DND-41 (cell line): ENCODE measurements around the gene CCDC70.
A peak's percentile ranks its signal among the peaks of the same experiment; 100 is the strongest.

ENCODE experiments used
- ATAC-seq: fragments of 200-7000 bp; cut with Tn5 transposase; 3 replicates; pipeline ENCODE4 v1.9.1; 2021; ENCODE audit warnings: low read depth; ENCODE audit not compliant: insufficient read depth
- DNase-seq: peaks from one replicate; pipeline ENCODE4 v3.0.0-alpha.2; 2020
- H2AFZ ChIP-seq: 2 replicates; pipeline ENCODE4 v1.6.0; 2012; ENCODE audit warnings: low read depth, low read length
- H3K27ac ChIP-seq: 2 replicates; pipeline ENCODE4 v1.5.1; 2012; ENCODE audit warnings: low read length, inconsistent platforms
- H3K27me3 ChIP-seq: fragments of 200-600 bp; sonication (generic); 2 replicates; pipeline ENCODE4 v1.6.0; 2012; ENCODE audit warnings: low read length, mild to moderate bottlenecking, inconsistent platforms; ENCODE audit not compliant: insufficient read depth, poor library complexity
- H3K36me3 ChIP-seq: 2 replicates; pipeline ENCODE4 v1.5.1; 2012; ENCODE audit warnings: low read length, inconsistent platforms; ENCODE audit not compliant: insufficient read depth
- H3K4me1 ChIP-seq: 2 replicates; pipeline ENCODE4 v1.5.1; 2012; ENCODE audit warnings: mild to moderate bottlenecking, low read length; ENCODE audit not compliant: insufficient read depth
- H3K4me2 ChIP-seq: 2 replicates; pipeline ENCODE4 v1.6.0; 2012; ENCODE audit warnings: mild to moderate bottlenecking, moderate library complexity, low read length, inconsistent platforms; ENCODE audit not compliant: insufficient read depth
- H3K4me3 ChIP-seq, 2 experiments: fragments of 200-600 bp in 1 of 2; shearing (Covaris generic) in 1 of 2; 2 replicates each; pipeline ENCODE4 v1.5.1; 2012 to 2016; ENCODE audit warnings: inconsistent platforms in 2 of 2, low read length in 2 of 2, mild to moderate bottlenecking in 2 of 2, low read depth in 1 of 2, moderate library complexity in 1 of 2
- H3K79me2 ChIP-seq: 2 replicates; pipeline ENCODE4 v1.6.0; 2012; ENCODE audit warnings: low read length, inconsistent platforms; ENCODE audit not compliant: insufficient read depth
- H3K9ac ChIP-seq: 2 replicates; pipeline ENCODE4 v1.6.0; 2012; ENCODE audit warnings: low read depth, mild to moderate bottlenecking, inconsistent platforms, low read length, moderate library complexity
- H3K9me3 ChIP-seq: 2 replicates; pipeline ENCODE4 v1.5.1; 2012; ENCODE audit warnings: low read length, moderate library complexity, mild to moderate bottlenecking, inconsistent platforms; ENCODE audit not compliant: insufficient read depth, severe bottlenecking
- H4K20me1 ChIP-seq: 2 replicates; pipeline ENCODE4 v1.6.0; 2012; ENCODE audit warnings: low read length; ENCODE audit not compliant: insufficient read depth
- EZH2 ChIP-seq: IDR thresholded peaks from 3 replicates; pipeline ENCODE4 v1.6.1; 2012; ENCODE audit warnings: borderline replicate concordance, low read depth, mild to moderate bottlenecking, moderate library complexity, low read length, inconsistent platforms; ENCODE audit not compliant: severe bottlenecking
- TF ChIP-seq, protein P1 (sequence below): IDR thresholded peaks from 2 replicates; pipeline ENCODE4 v1.5.1; 2012; ENCODE audit warnings: borderline replicate concordance, low read length, moderate library complexity, mild to moderate bottlenecking; ENCODE audit not compliant: poor library complexity, severe bottlenecking; ENCODE audit errors: extremely low read depth

The CCDC70 gene

DNA sequence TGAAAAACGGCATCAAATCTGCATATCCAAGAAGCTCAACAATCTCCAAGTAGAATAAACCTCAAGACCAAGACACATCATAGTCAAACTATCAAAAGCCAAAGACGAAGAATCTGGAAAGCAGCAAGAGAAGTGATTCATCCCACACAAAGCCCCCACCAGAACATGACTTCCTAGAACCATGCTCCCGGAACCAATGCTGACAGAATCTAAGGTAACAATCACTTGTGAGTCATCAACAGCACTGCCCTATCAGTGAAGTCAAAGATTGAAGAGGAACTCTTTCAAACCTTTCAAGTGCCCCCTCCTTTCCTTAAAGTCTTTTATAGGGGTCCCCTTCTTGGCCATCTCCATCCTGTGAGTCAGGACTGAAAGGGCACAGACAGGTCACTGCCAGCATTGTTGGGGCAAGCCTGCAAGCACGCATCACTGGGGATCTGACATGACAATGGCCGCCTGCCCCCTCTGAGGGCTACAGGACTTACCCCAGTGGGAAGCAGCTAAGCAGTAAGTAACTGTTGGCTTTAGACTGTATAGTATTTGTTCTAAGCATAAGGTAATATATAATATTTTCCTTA, at the start of gene CCDC70:
Gene CCDC70, plus strand, starts transcription at position 247 of the 578 bp plus-strand sequence. CDS start 3,443 bp downstream, outside the sequence.
- Histone ChIP-seq H2AFZ (no peak within 1 kb of the TSS), H3K27me3 (no peaks in the 10 kb centered on the region), H3K4me3 (no peak within 1 kb of the TSS), H3K9me3 (no peaks in the 10 kb centered on the region), H3K27ac (no peak within 1 kb of the TSS), H4K20me1 (no peaks in the 10 kb centered on the region), H3K9ac (no peak within 1 kb of the TSS), H3K4me2 (no peak within 1 kb of the TSS), H3K79me2 (no peaks in the 10 kb centered on the region), H3K4me1 (no peaks in the 10 kb centered on the region), H3K36me3 (no peaks in the 10 kb centered on the region)
- DNase-seq (no peak), ATAC-seq (no peak)
- TF ChIP-seq EZH2 = no peak
- TF ChIP-seq, protein P1, sequence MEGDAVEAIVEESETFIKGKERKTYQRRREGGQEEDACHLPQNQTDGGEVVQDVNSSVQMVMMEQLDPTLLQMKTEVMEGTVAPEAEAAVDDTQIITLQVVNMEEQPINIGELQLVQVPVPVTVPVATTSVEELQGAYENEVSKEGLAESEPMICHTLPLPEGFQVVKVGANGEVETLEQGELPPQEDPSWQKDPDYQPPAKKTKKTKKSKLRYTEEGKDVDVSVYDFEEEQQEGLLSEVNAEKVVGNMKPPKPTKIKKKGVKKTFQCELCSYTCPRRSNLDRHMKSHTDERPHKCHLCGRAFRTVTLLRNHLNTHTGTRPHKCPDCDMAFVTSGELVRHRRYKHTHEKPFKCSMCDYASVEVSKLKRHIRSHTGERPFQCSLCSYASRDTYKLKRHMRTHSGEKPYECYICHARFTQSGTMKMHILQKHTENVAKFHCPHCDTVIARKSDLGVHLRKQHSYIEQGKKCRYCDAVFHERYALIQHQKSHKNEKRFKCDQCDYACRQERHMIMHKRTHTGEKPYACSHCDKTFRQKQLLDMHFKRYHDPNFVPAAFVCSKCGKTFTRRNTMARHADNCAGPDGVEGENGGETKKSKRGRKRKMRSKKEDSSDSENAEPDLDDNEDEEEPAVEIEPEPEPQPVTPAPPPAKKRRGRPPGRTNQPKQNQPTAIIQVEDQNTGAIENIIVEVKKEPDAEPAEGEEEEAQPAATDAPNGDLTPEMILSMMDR = no peak

DNA sequence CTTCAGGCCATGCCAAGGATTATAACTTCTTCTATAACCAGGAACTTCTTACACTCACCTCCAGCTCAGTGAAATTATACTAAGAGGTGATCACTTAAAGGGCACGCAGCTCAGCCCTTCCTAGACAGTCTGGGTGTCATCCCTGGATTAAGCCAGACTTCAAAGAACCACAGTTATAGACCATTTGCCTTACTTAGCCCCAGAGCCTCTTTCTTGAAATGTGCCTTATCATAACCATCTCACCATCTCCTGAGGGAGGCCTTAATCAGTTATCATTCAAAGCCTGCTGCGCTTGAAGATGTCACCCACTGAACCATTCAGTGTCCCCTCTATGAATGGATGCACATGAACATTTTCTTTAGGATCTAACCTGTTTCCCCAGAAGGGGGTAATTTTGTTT, 47.7 kb upstream of the CCDC70 start:
- Histone ChIP-seq H3K36me3 (no peaks in the 10 kb centered on the region), H4K20me1 (no peaks in the 10 kb centered on the region), H3K9me3 (no peaks in the 10 kb centered on the region), H3K27ac (no peak overlapping the region), H3K9ac (no peak overlapping the region), H3K4me1 (peaks cover 9% of the 10 kb centered on the region), H2AFZ (no peak overlapping the region), H3K4me2 (no peak overlapping the region), H3K4me3 (no peak overlapping the region), H3K27me3 (no peaks in the 10 kb centered on the region), H3K79me2 (no peaks in the 10 kb centered on the region)
- ATAC-seq (no peak), DNase-seq (no peak)
- no peak for TF ChIP-seq EZH2
- TF ChIP-seq, protein P1 = no peak

DNA sequence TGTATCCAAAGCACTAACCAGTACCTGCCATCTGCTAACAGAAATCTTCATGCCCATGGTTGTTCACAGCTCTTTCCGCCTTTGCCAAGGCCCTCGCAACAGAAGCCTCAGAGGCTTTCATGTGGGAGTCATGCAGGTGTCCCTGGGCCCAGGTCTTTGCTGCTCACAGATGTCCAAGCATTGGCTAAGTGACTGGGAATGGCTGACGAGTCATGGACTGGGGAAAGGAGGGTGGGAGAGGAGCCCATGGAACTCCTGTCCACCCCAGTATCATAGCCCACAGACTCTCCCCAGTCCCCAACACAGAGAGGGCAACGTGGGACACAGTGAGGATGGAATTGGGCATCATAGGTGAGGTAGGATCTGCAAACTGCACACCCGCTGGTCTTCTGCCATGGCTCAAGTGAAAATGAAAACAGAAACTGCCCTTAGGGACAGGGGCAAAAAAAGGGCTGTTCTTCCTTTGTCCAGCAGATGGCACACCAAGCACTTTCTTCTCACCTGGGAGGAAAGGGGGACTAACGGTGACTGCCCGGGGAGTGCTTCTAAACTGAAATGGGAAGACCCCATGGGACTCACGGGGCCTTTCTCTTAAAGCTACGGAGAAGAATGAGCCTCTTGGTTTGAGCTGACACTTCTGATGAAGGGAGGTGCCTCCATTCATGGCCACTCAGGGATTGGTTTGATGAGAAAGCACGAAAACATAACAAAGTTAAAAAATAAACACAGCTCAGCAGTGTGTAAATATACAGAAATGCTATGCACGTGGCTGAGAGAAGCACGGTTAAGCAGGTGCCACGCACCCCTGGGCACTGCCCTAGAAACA, 46.7 kb upstream of the CCDC70 start:
- no peaks in the 10 kb centered on the region for H3K79me2 ChIP-seq
- H3K27ac ChIP-seq = peak overlapping the region; percentile 32; the same call in 1 of the 2 replicates
- peak overlapping the region in 1 of 2 experiments; percentile 40; a peak in 2 of 4 replicates for H3K4me3 ChIP-seq
- H3K9ac ChIP-seq = peak overlapping the region; percentile 19; the same call in 1 of the 2 replicates
- H3K4me2 ChIP-seq = peak overlapping the region; percentile 66
- peaks cover 9% of the 10 kb centered on the region for H3K4me1 ChIP-seq
- H3K27me3 ChIP-seq = peaks cover 6% of the 10 kb centered on the region
- ATAC-seq = peak; percentile 93
- TF ChIP-seq, protein P1 = peak; percentile 97
- TF ChIP-seq EZH2 = no peak
- H4K20me1 ChIP-seq = no peaks in the 10 kb centered on the region
- H3K9me3 ChIP-seq = no peaks in the 10 kb centered on the region
- H3K36me3 ChIP-seq = no peaks in the 10 kb centered on the region
- H2AFZ ChIP-seq = peak overlapping the region; percentile 71
- DNase-seq = peak; percentile 72
